ENCODE data around the gene KRT4. TPM values are rescaled to one million over a fixed set of nuclear protein-coding genes. Genes with fewer than 3 reads are reported as not detected.

The KRT4 gene
- total RNA-seq, 1 donor from 2014 or later, result 0.94 TPM

GRCh38 chr12:52821826-52822660 lies 8.1 kb upstream of the KRT4 start:
- no peak for DNase-seq

GRCh38 chr12:52821071-52821730 lies 7.3 kb upstream of the KRT4 start:
- no peak for DNase-seq

- DNase-seq, result no peak
Observed at GRCh38 chr12:52820521-52820920, 6.6 kb upstream of the KRT4 start.

GRCh38 chr12:52819731-52820510 lies 6.0 kb upstream of the KRT4 start:
- no peak for DNase-seq

- DNase-seq, result no peak
Observed at GRCh38 chr12:52818887-52819420, 5.0 kb upstream of the KRT4 start.

GRCh38 chr12:52818388-52818787 lies 4.5 kb upstream of the KRT4 start:
- DNase-seq, result no peak

- DNase-seq, result no peak
Observed at GRCh38 chr12:52817699-52818238, 3.9 kb upstream of the KRT4 start.

GRCh38 chr12:52817003-52817698 lies 3.2 kb upstream of the KRT4 start:
- DNase-seq, result no peak

GRCh38 chr12:52815676-52816588 lies 2.0 kb upstream of the KRT4 start:
- no peak for DNase-seq

GRCh38 chr12:52815161-52815560 lies 1.2 kb upstream of the KRT4 start:
- no peak for DNase-seq

GRCh38 chr12:52814710-52815155 lies 817 bp upstream of the KRT4 start:
- DNase-seq, result no peak

GRCh38 chr12:52813203-52813819 lies 605 bp downstream of the KRT4 start:
- no peak for DNase-seq

- DNase-seq, result no peak
Observed at GRCh38 chr12:52812749-52813148, 1.2 kb downstream of the KRT4 start.

GRCh38 chr12:52812073-52812400 lies 1.9 kb downstream of the KRT4 start:
- no peak for DNase-seq

- no peak for DNase-seq
Observed at GRCh38 chr12:52811191-52812072, 2.5 kb downstream of the KRT4 start.

- no peak for DNase-seq
Observed at GRCh38 chr12:52810554-52810953, 3.4 kb downstream of the KRT4 start.

GRCh38 chr12:52809166-52809565 lies 4.8 kb downstream of the KRT4 start:
- DNase-seq, result no peak

- DNase-seq, result no peak
Observed at GRCh38 chr12:52808573-52809160, 5.2 kb downstream of the KRT4 start.

Data from occipital lobe (tissue), 2 donors.